Measurements from ENCODE around the gene DCAF8.
"Not testable (repeated sequence)": the region's sequence is repeated elsewhere in the genome, so short reads cannot be mapped to it uniquely, and the experiment has no call there.

The DCAF8 gene

GRCh38 chr1:160296036-160296435 lies 33.7 kb upstream of the DCAF8 start:
- TF ChIP-seq CTCF (IDR thresholded peaks at IDR 0.05; ENCODE audit: insufficient read depth, missing control alignments), result no peak
- no peak for FAIRE-seq
- no peak for DNase-seq (ENCODE audit: insufficient read length, low spot score)

GRCh38 chr1:160293020-160293968 lies 30.9 kb upstream of the DCAF8 start:
- no peak for DNase-seq (ENCODE audit: insufficient read length, low spot score)
- TF ChIP-seq CTCF (IDR thresholded peaks at IDR 0.05; ENCODE audit: insufficient read depth, missing control alignments), result no peak
- no peak for FAIRE-seq

GRCh38 chr1:160291248-160292220 lies 29.2 kb upstream of the DCAF8 start:
- TF ChIP-seq CTCF (IDR thresholded peaks at IDR 0.05; ENCODE audit: insufficient read depth, missing control alignments), result peak; percentile 93
- peak; percentile 99 for FAIRE-seq
- DNase-seq (ENCODE audit: insufficient read length, low spot score), result peak; percentile 37

GRCh38 chr1:160287769-160288168 lies 25.4 kb upstream of the DCAF8 start:
- not testable (repeated sequence) for FAIRE-seq; DNase-seq (ENCODE audit: insufficient read length, low spot score)

GRCh38 chr1:160285506-160285905 lies 23.2 kb upstream of the DCAF8 start:
- TF ChIP-seq CTCF (IDR thresholded peaks at IDR 0.05; ENCODE audit: insufficient read depth, missing control alignments), result no peak
- DNase-seq (ENCODE audit: insufficient read length, low spot score) (no peak), FAIRE-seq (no peak)

- DNase-seq (ENCODE audit: insufficient read length, low spot score) (peak; percentile 99), FAIRE-seq (no peak)
- no peak for TF ChIP-seq CTCF (IDR thresholded peaks at IDR 0.05; ENCODE audit: insufficient read depth, missing control alignments)
Measured at GRCh38 chr1:160284782-160285344, 22.5 kb upstream of the DCAF8 start, which contains the start of gene PEX19. PEX19 (minus strand) TSS chr1:160285133; CDS start chr1:160285124, 9 bp downstream.

GRCh38 chr1:160284220-160284781 lies 22.0 kb upstream of the DCAF8 start:
- TF ChIP-seq CTCF (IDR thresholded peaks at IDR 0.05; ENCODE audit: insufficient read depth, missing control alignments), result no peak
- FAIRE-seq, result no peak
- DNase-seq (ENCODE audit: insufficient read length, low spot score), result no peak

Measured in D721Med (cell line).